HepG2 (cell line): ENCODE results near the gene TSNAX. TPM values are rescaled to one million over a fixed set of nuclear protein-coding genes. Genes with fewer than 3 reads are reported as not detected.
"Not testable (repeated sequence)": the region's sequence is repeated elsewhere in the genome, so short reads cannot be mapped to it uniquely, and the experiment has no call there.

Source experiments
- ATAC-seq: fragments of 200-7000 bp; cut with Tn5 transposase; 3 replicates; pipeline ENCODE4 v1.9.1; 2020; ENCODE audit warnings: mild to moderate bottlenecking, moderate library complexity
- BruUV-seq: library from RNA; stranded (reverse); fragments of 400-500 nt; replicated peaks from 2 replicates; lab custom pipeline; 2021; lab: Mats Ljungman, UMichigan
- CTCF ChIA-PET: fragments of 300-600 bp; formaldehyde crosslinking; extraction: SDS; loops from one replicate; lab custom pipeline; 2021; ENCODE audit warnings: low total read pairs, inconsistent platforms, low intra/inter-chr PET ratio; lab: Yijun Ruan, JAX
- POLR2A ChIA-PET: fragments of 350-600 bp; sonication (Branson Sonifier 250); formaldehyde crosslinking; loops from one replicate; lab custom pipeline; 2020; ENCODE audit warnings: antibody characterized with exemption, inconsistent platforms; lab: Yijun Ruan, JAX
- DNase-seq: peaks from one replicate; pipeline ENCODE4 v3.0.0-alpha.2; 2015; ENCODE audit warnings: low spot score
- FAIRE-seq: peaks from 3 replicates; lab custom pipeline; 2011; peaks lifted over from hg19 to GRCh38; lab: Jason Lieb, UNC
- H2AFZ ChIP-seq: one replicate; pipeline ENCODE4 v1.6.1; 2011; ENCODE audit warnings: low read length, inconsistent platforms
- H3K27ac ChIP-seq: fragments of 300-600 bp; 3 replicates; pipeline ENCODE4 v1.8.0; 2011; ENCODE audit warnings: mixed run types, mild to moderate bottlenecking, mixed read lengths, low read length, inconsistent platforms; ENCODE audit not compliant: insufficient read depth; ENCODE audit errors: extremely low read length
- H3K27me3 ChIP-seq, 2 experiments: fragments of 200-600 bp in 1 of 2; 2 replicates in 1 of 2; 3 replicates in 1 of 2; pipeline versions ENCODE4 v1.6.0 to v1.8.0; 2011; ENCODE audit warnings: low read length in 2 of 2, mild to moderate bottlenecking in 2 of 2, moderate library complexity in 2 of 2, inconsistent platforms in 1 of 2; ENCODE audit not compliant: insufficient read depth in 2 of 2, control insufficient read depth in 1 of 2
- H3K36me3 ChIP-seq, 2 experiments: fragments of 200-600 bp in 1 of 2; replicated peaks in 1 of 2; 2 replicates in 1 of 2; 3 replicates in 1 of 2; pipeline versions ENCODE4 v1.5.1 to v1.8.0; 2011; ENCODE audit warnings: low read length in 2 of 2, inconsistent platforms in 1 of 2; ENCODE audit not compliant: insufficient read depth in 2 of 2, control insufficient read depth in 1 of 2
- H3K4me1 ChIP-seq: 2 replicates; pipeline ENCODE4 v1.5.1; 2012; ENCODE audit warnings: low read length, inconsistent platforms; ENCODE audit not compliant: insufficient read depth
- H3K4me2 ChIP-seq: 2 replicates; pipeline ENCODE4 v1.6.0; 2011; ENCODE audit warnings: low read depth, low read length, inconsistent platforms
- H3K4me3 ChIP-seq, 3 experiments: fragments of 200-600 bp in 1 of 3; sonication (generic), shearing (Covaris generic) in 1 of 3; replicated peaks in 1 of 3; 2 replicates each; pipeline ENCODE4 v1.5.1; 2011 to 2016; ENCODE audit warnings: low read length in 3 of 3, inconsistent platforms in 2 of 3, low read depth in 2 of 3, mild to moderate bottlenecking in 2 of 3, control low read depth in 1 of 3, mixed read lengths in 1 of 3; ENCODE audit not compliant: insufficient read depth in 1 of 3
- H3K79me2 ChIP-seq: one replicate; pipeline ENCODE4 v1.6.1; 2011; ENCODE audit warnings: low read length, inconsistent platforms; ENCODE audit not compliant: insufficient read depth
- H3K9ac ChIP-seq: 2 replicates; pipeline ENCODE4 v1.6.0; 2011; ENCODE audit warnings: mild to moderate bottlenecking, low read depth, low read length, inconsistent platforms; ENCODE audit not compliant: insufficient read depth
- H3K9me3 ChIP-seq: 2 replicates; pipeline ENCODE4 v1.5.1; 2012; ENCODE audit warnings: mild to moderate bottlenecking, low read length
- H4K20me1 ChIP-seq: 2 replicates; pipeline ENCODE4 v1.6.0; 2011; ENCODE audit warnings: inconsistent platforms, mild to moderate bottlenecking, low read length, moderate library complexity; ENCODE audit not compliant: insufficient read depth
- DNMT3B ChIP-seq: conservative IDR thresholded peaks from 2 replicates; pipeline ENCODE4 v1.6.1; 2016; ENCODE audit warnings: missing biosample characterization, control low read depth
- EHMT2 ChIP-seq: fragments of 200-600 bp; sonication (generic); IDR thresholded peaks from 2 replicates; pipeline ENCODE4 v1.7.0; 2017; ENCODE audit warnings: antibody characterized with exemption, low read depth, low read length, borderline replicate concordance
- HIVEP1 ChIP-seq: sonication (generic); formaldehyde crosslinking; IDR thresholded peaks from 2 replicates; pipeline ENCODE4 v1.4.0; 2020; ENCODE audit warnings: mild to moderate bottlenecking, missing genetic modification reagents
- JUND ChIP-seq: sonication (generic); formaldehyde crosslinking; IDR thresholded peaks from 2 replicates; pipeline ENCODE4 v1.8.0; 2022; ENCODE audit warnings: mild to moderate bottlenecking, missing genetic modification reagents
- NR2C2 ChIP-seq: sonication (generic); formaldehyde crosslinking; IDR thresholded peaks from 2 replicates; pipeline ENCODE4 v1.4.0; 2020; ENCODE audit warnings: missing genetic modification reagents, mild to moderate bottlenecking, moderate library complexity, borderline replicate concordance
- TRIM24 ChIP-seq: sonication (generic); formaldehyde crosslinking; IDR thresholded peaks from 2 replicates; pipeline ENCODE4 v1.8.0; 2022; ENCODE audit warnings: mild to moderate bottlenecking, missing genetic modification reagents
- ZNF749 ChIP-seq: sonication (generic); formaldehyde crosslinking; IDR thresholded peaks from 2 replicates; pipeline ENCODE4 v1.8.0; 2022; ENCODE audit warnings: mild to moderate bottlenecking, missing genetic modification reagents, moderate library complexity, borderline replicate concordance
- WGBS: methylation state at CpG from one replicate; pipeline ENCODE4 v1.1.6; 2017; ENCODE audit warnings: low lambda C conversion rate; 5-methylcytosine and 5-hydroxymethylcytosine counted together
- in situ Hi-C: cut with HindIII; loops from 2 replicates; pipeline ENCODE4 v1.10.0; 2017; ENCODE audit warnings: low pct_unique_long_range_greater_than_20kb; ENCODE audit not compliant: extremely low pct_ligation_motif_present
- intact Hi-C: fragments of 100-400 bp; cut with micrococcal nuclease; formaldehyde crosslinking; loops from one replicate; pipeline ENCODE4 v1.10.0; 2022; ENCODE audit not compliant: unreplicated experiment
- polyA plus RNA-seq, 8 experiments: library from polyadenylated mRNA; depleted of rRNA in 3 of 8; stranded (reverse) in 7 of 8; unstranded in 1 of 8; fragments of >200 nt; fragmentation: Illumina TruSeq in 4 of 8; extraction: Trizol in 4 of 8; gene quantifications; 2 replicates each; pipeline versions ENCODE4 v1.2.1 to v1.2.3, GENCODE V29; 2011 to 2016; ENCODE audit warnings: low read depth in 4 of 8, missing spikeins in 1 of 8, mixed read lengths in 1 of 8; ENCODE audit not compliant: insufficient read depth in 1 of 8
- total RNA-seq, 5 experiments: library from RNA; depleted of rRNA; stranded (reverse); fragments of >200 nt; fragmentation: Illumina TruSeq; extraction: Trizol; gene quantifications; 2 replicates each; pipeline ENCODE4 v1.2.3, GENCODE V29; 2016; ENCODE audit warnings: low read depth in 1 of 5
- TF ChIP-seq, protein P1 (sequence below): IDR thresholded peaks from 2 replicates; pipeline ENCODE4 v1.6.1; 2016; ENCODE audit warnings: mild to moderate bottlenecking

Gene TSNAX
- total and polyA plus RNA-seq, 2 of the 13 experiments (the other 11 are each of a cell fraction or from before 2014, with no cell fraction given) = 13.2 to 46.2 TPM

DNA sequence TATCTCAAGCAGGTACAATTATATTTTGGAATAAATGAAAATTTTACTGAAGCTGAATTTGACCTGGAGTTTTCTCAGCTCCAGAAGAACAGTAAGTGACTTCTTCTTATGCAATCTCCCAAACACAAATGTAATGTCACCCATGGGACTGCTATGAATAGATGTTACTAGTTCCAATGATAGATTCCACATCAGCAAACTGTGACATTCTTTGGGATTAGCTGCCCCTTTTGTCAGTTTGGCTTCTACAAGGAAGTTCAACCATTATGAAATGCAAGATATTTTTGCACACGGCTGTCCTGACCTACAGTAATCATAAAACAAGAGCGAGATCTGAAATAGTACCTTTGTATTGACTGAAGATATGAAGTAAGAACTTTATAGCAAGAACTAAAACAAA is 27.8 kb upstream of the TSNAX start:
- POLR2A ChIA-PET = no interaction called here
- intact Hi-C loops = no loop called here

DNA sequence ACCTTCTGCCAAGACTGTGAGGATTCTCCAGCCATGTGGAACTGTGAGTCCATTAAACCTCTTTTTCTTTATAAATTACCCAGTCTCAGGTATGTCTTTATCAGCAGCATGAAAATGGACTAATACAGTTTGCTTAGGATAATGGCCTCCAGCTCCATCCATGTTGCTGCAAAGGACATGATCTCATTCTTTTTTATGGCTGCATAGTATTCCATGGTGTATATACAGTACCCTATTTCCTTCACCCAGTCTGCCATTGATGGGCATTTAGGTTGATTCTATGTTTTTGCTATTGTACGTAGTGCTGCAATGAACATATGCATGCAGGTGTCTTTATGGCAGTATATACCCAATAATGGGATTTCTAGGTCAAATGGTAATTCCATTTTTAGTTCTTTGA is 25.3 kb upstream of the TSNAX start:
- FAIRE-seq, H2AFZ ChIP-seq, H3K27ac ChIP-seq, H3K4me3 ChIP-seq, DNase-seq, intact Hi-C loops, H3K4me2 ChIP-seq, in situ Hi-C loops, BruUV-seq, H3K36me3 ChIP-seq, H4K20me1 ChIP-seq, H3K27me3 ChIP-seq, ATAC-seq, CTCF ChIA-PET, H3K9ac ChIP-seq, POLR2A ChIA-PET, H3K79me2 ChIP-seq: not testable (repeated sequence)
- H3K9me3 ChIP-seq = peaks cover 21% of the 10 kb centered on the region
- H3K4me1 ChIP-seq = peaks cover 12% of the 10 kb centered on the region
- whole genome bisulfite sequencing = 100% methylated on average over 1 of the region's 1 CpG

More for the DNA sequence above, 27.8 kb upstream of the TSNAX start:
- no peak overlapping the region for H3K4me2 ChIP-seq
- no peak overlapping the region for H3K27ac ChIP-seq
- H3K9ac ChIP-seq = no peak overlapping the region
- no peak for ATAC-seq
- FAIRE-seq = no peak
- no peaks in the 10 kb centered on the region for H4K20me1 ChIP-seq
- H3K79me2 ChIP-seq = no peaks in the 10 kb centered on the region
- no peak for TF ChIP-seq JUND (CRISPR knock-in tag)
- TF ChIP-seq NR2C2 (CRISPR knock-in tag) = no peak
- no peak for TF ChIP-seq EHMT2
- no peak for TF ChIP-seq TRIM24
- TF ChIP-seq HIVEP1 (CRISPR knock-in tag) = no peak
- TF ChIP-seq ZNF749 = no peak
- TF ChIP-seq DNMT3B = no peak
- TF ChIP-seq, protein P1, sequence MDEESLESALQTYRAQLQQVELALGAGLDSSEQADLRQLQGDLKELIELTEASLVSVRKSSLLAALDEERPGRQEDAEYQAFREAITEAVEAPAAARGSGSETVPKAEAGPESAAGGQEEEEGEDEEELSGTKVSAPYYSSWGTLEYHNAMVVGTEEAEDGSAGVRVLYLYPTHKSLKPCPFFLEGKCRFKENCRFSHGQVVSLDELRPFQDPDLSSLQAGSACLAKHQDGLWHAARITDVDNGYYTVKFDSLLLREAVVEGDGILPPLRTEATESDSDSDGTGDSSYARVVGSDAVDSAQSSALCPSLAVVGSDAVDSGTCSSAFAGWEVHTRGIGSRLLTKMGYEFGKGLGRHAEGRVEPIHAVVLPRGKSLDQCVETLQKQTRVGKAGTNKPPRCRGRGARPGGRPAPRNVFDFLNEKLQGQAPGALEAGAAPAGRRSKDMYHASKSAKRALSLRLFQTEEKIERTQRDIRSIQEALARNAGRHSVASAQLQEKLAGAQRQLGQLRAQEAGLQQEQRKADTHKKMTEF (CRISPR knock-in tag) = no peak
- no peaks in the 10 kb centered on the region for H3K36me3 ChIP-seq
- no peaks in the 10 kb centered on the region for H3K27me3 ChIP-seq
- CTCF ChIA-PET = no interaction called here
- no peak overlapping the region for H3K4me3 ChIP-seq
- in situ Hi-C loops = no loop called here
- no TSS peak for BruUV-seq
- DNase-seq = no peak
- H3K4me1 ChIP-seq = no peaks in the 10 kb centered on the region
- WGBS = 2% methylated on average over 2 of the region's 2 CpGs
- H3K9me3 ChIP-seq = peaks cover 24% of the 10 kb centered on the region
- H2AFZ ChIP-seq = no peak overlapping the region
